K562 (cell line): ENCODE measurements around the gene UIMC1. TPM values are rescaled to one million over a fixed set of nuclear protein-coding genes. Genes with fewer than 3 reads are reported as not detected.

Source experiments
- ATAC-seq: fragments of 200-7000 bp; cut with Tn5 transposase; 3 replicates; pipeline ENCODE4 v1.9.1; 2020; ENCODE audit warnings: moderate library complexity
- BruUV-seq: library from RNA; stranded (reverse); fragments of 400-500 nt; replicated peaks from 2 replicates; lab custom pipeline; 2021; lab: Mats Ljungman, UMichigan
- CTCF ChIA-PET: fragments of 300-600 bp; formaldehyde crosslinking; extraction: SDS; loops from one replicate; lab custom pipeline; 2021; ENCODE audit warnings: low intra/inter-chr PET ratio; lab: Yijun Ruan, JAX
- POLR2A ChIA-PET: fragments of 300-600, 350-650 bp; sonication (Branson Sonifier 250); formaldehyde crosslinking; extraction: SDS; loops from one replicate; lab custom pipeline; 2021; ENCODE audit warnings: antibody characterized with exemption, inconsistent platforms; lab: Yijun Ruan, JAX
- DNase-seq, 4 experiments: peaks; one replicate each; pipeline versions ENCODE4 v3.0.0 to v3.0.0-alpha.2; 2011 to 2018; ENCODE audit warnings: low spot score in 3 of 4, mixed read lengths in 3 of 4; ENCODE audit errors: extremely low read depth in 1 of 4
- FAIRE-seq: peaks from 2 replicates; lab custom pipeline; 2011; peaks lifted over from hg19 to GRCh38; lab: Jason Lieb, UNC
- H2AFZ ChIP-seq: 2 replicates; pipeline ENCODE4 v1.6.0; 2011; ENCODE audit warnings: low read depth, low read length, control low read depth, inconsistent platforms
- H3K27ac ChIP-seq: fragments of 200-600 bp; 3 replicates; pipeline ENCODE4 v1.8.0; 2011; ENCODE audit warnings: low read depth, mild to moderate bottlenecking, control low read depth, inconsistent platforms, low read length, moderate library complexity, mixed read lengths; ENCODE audit errors: extremely low read depth
- H3K27me3 ChIP-seq, 2 experiments: fragments of 300-600 bp in 1 of 2; 2 replicates in 1 of 2; 3 replicates in 1 of 2; pipeline versions ENCODE4 v1.6.0 to v1.8.0; 2011; ENCODE audit warnings: inconsistent platforms in 2 of 2, low read length in 2 of 2, mild to moderate bottlenecking in 1 of 2, mixed read lengths in 1 of 2, moderate library complexity in 1 of 2; ENCODE audit not compliant: control insufficient read depth in 2 of 2, insufficient read depth in 2 of 2
- H3K36me3 ChIP-seq: fragments of 300-600 bp; 3 replicates; pipeline ENCODE4 v1.8.0; 2011; ENCODE audit warnings: mild to moderate bottlenecking, low read length, inconsistent platforms; ENCODE audit not compliant: control insufficient read depth, insufficient read depth
- H3K4me1 ChIP-seq, 2 experiments: fragments of 200-600 bp in 1 of 2; replicated peaks in 1 of 2; 2 replicates in 1 of 2; 3 replicates in 1 of 2; pipeline versions ENCODE4 v1.5.1 to v1.8.0; 2011; ENCODE audit warnings: inconsistent platforms in 2 of 2, low read length in 2 of 2, mild to moderate bottlenecking in 1 of 2, mixed read lengths in 1 of 2, moderate library complexity in 1 of 2; ENCODE audit not compliant: control insufficient read depth in 2 of 2, insufficient read depth in 2 of 2
- H3K4me2 ChIP-seq: 2 replicates; pipeline ENCODE4 v1.6.1; 2011; ENCODE audit warnings: low read length, control low read depth, inconsistent platforms, mixed read lengths; ENCODE audit not compliant: insufficient read depth
- H3K4me3 ChIP-seq: fragments of 200-600 bp; sonication (generic), shearing (Covaris generic); 2 replicates; pipeline ENCODE4 v1.5.1; 2016; ENCODE audit warnings: control low read depth, inconsistent platforms
- H3K79me2 ChIP-seq: fragments of 200-600 bp; 3 replicates; pipeline ENCODE4 v1.8.0; 2011; ENCODE audit warnings: low read length, inconsistent platforms; ENCODE audit not compliant: control insufficient read depth, insufficient read depth
- H3K9ac ChIP-seq, 2 experiments: 2 replicates each; pipeline versions ENCODE4 v1.6.0 to v1.6.1; 2011; ENCODE audit warnings: low read depth in 2 of 2, low read length in 2 of 2, control low read depth in 1 of 2, inconsistent platforms in 1 of 2, mild to moderate bottlenecking in 1 of 2, mixed read lengths in 1 of 2; ENCODE audit not compliant: insufficient read depth in 1 of 2
- H3K9me1 ChIP-seq: one replicate; pipeline ENCODE4 v1.6.0; 2011; ENCODE audit warnings: inconsistent platforms, mild to moderate bottlenecking, low read length, moderate library complexity; ENCODE audit not compliant: control insufficient read depth, insufficient read depth
- H3K9me3 ChIP-seq: replicated peaks from 2 replicates; pipeline ENCODE4 v1.5.1; 2011; ENCODE audit warnings: low read depth, low read length, inconsistent platforms; ENCODE audit not compliant: control insufficient read depth, insufficient read depth
- H4K20me1 ChIP-seq: replicated peaks from 2 replicates; pipeline ENCODE4 v1.6.1; 2011; ENCODE audit warnings: low read length, inconsistent platforms, mixed read lengths; ENCODE audit not compliant: control insufficient read depth, insufficient read depth
- DPF2 ChIP-seq: fragments of 450-650 bp; IDR thresholded peaks from 2 replicates; pipeline ENCODE4 v1.6.1; 2016
- HNRNPLL ChIP-seq: fragments of 200-400 bp; formaldehyde crosslinking; IDR thresholded peaks from 2 replicates; pipeline ENCODE4 v1.6.1; 2017; ENCODE audit warnings: low read length, low read depth, mild to moderate bottlenecking; ENCODE audit not compliant: poor library complexity, severe bottlenecking
- MAFG ChIP-seq: fragments of 450-650 bp; conservative IDR thresholded peaks from 2 replicates; pipeline ENCODE4 v1.6.1; 2016; ENCODE audit warnings: missing genetic modification characterization, missing compliant biosample characterization
- MTA2 ChIP-seq: fragments of 450-650 bp; IDR thresholded peaks from 2 replicates; pipeline ENCODE4 v1.6.1; 2016; ENCODE audit warnings: low read depth
- TAL1 ChIP-seq: fragments of 450-650 bp; IDR thresholded peaks from 2 replicates; pipeline ENCODE4 v1.6.1; 2016; ENCODE audit warnings: mild to moderate bottlenecking
- TSC22D4 ChIP-seq: fragments of 450-650 bp; IDR thresholded peaks from 2 replicates; pipeline ENCODE4 v1.6.1; 2016; ENCODE audit warnings: missing genetic modification characterization, missing biosample characterization, control low read depth
- YBX1 ChIP-seq: fragments of 450-650 bp; IDR thresholded peaks from 2 replicates; pipeline ENCODE4 v1.7.1; 2016; ENCODE audit warnings: mild to moderate bottlenecking
- WGBS: fragments of 100-300 bp; shearing (Covaris generic); methylation state at CpG from one replicate; pipeline ENCODE4 v1.1.6; 2016; ENCODE audit warnings: low coverage, mixed read lengths; ENCODE audit not compliant: insufficient coverage; ENCODE audit errors: missing lambda C conversion rate; 5-methylcytosine and 5-hydroxymethylcytosine counted together
- in situ Hi-C: fragments of 300-500 bp; cut with MboI; formaldehyde crosslinking; loops from 4 replicates; pipeline ENCODE4 v1.15.0; 2018; ENCODE audit warnings: inconsistent platforms, mixed read lengths
- intact Hi-C: fragments of 100-400 bp; cut with micrococcal nuclease; formaldehyde crosslinking; loops from 2 replicates; pipeline ENCODE4 v1.14.2; 2022
- polyA plus RNA-seq, 8 experiments: library from polyadenylated mRNA; depleted of rRNA in 4 of 8; stranded (reverse) in 5 of 8; unstranded in 3 of 8; fragments of >200 nt; fragmentation: Nextera tagmentation in 2 of 8; fragmentation: Illumina TruSeq in 1 of 8; extraction: Ambion mirVana in 2 of 8; extraction: Trizol in 1 of 8; gene quantifications; 2 replicates each; pipeline versions ENCODE4 v1.2.1 to v1.2.3, GENCODE V29; 2011 to 2014; ENCODE audit warnings: inconsistent platforms in 1 of 8, missing spikeins in 1 of 8
- total RNA-seq, 7 experiments: library from RNA; depleted of rRNA in 6 of 7; stranded (reverse); fragments of >200 nt in 6 of 7; fragmentation: Illumina TruSeq in 2 of 7; extraction: Trizol in 2 of 7; gene quantifications; 2 replicates each; pipeline versions ENCODE4 v1.2.1 to v1.2.3, GENCODE V29; 2011 to 2021; ENCODE audit warnings: low replicate concordance in 1 of 7
- TF ChIP-seq, protein P1 (sequence below): sonication (generic); IDR thresholded peaks from 2 replicates; pipeline ENCODE4 v1.6.1; 2016

The UIMC1 gene
- total and polyA plus RNA-seq, 9 of the 15 experiments (the other 6 are each of a cell fraction or from before 2014, with no cell fraction given), result 14.9 to 51.7 (median 36.8) TPM

DNA sequence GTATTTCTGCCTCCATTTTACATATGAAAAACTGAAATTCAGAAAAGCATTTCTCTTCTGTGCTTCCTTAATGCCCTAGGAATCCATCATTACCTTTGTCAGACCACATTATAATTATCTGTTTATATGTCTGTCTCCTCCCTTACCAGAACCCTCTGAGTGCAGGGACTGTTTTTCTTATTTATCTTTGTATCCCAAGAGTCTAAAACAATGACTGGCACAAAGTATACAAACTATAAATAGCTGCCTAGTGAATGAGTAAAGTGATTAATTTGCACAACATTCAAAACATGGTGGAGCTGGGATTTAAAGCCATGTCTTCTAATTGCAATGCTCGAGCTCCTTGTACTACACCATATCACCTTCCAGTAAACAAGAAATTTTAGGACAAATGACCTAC lies 58.1 kb downstream of the UIMC1 start:
- Histone ChIP-seq H3K27me3 (no peaks in the 10 kb centered on the region), H3K9ac (no peak overlapping the region), H3K79me2 (no peaks in the 10 kb centered on the region), H3K36me3 (peaks cover 82% of the 10 kb centered on the region), H3K4me1 (no peaks in the 10 kb centered on the region), H3K27ac (no peak overlapping the region), H3K4me2 (no peak overlapping the region), H3K9me1 (no peaks in the 10 kb centered on the region), H3K4me3 (no peak overlapping the region)
- BruUV-seq, result no TSS peak
- FAIRE-seq (no peak), ATAC-seq (no peak)
- intact Hi-C loops (no loop called here), in situ Hi-C loops (no loop called here)
- WGBS, result 83% methylated on average over 1 of the region's 1 CpG
- POLR2A ChIA-PET, result no interaction called here
- TF ChIP-seq YBX1, result no peak
- TF ChIP-seq MAFG (tag), result 0 out of 2 replicates have a peak, but pooled peaks have one; percentile 17
- TF ChIP-seq DPF2, result no peak
- TF ChIP-seq, all 486 proteins: peak for 1
- CTCF ChIA-PET, result no interaction called here
- Histone ChIP-seq H3K9me3 (no peaks in the 10 kb centered on the region), H2AFZ (no peak overlapping the region), H4K20me1 (no peaks in the 10 kb centered on the region; the same call in 1 of the 2 replicates)
- no peak for DNase-seq

- WGBS, result 81% methylated on average over 2 of the region's 2 CpGs
- Histone ChIP-seq H3K9me3 (no peaks in the 10 kb centered on the region), H3K9me1 (no peaks in the 10 kb centered on the region), H3K36me3 (peaks cover 83% of the 10 kb centered on the region), H3K79me2 (no peaks in the 10 kb centered on the region), H3K9ac (no peak overlapping the region), H4K20me1 (no peaks in the 10 kb centered on the region; the same call in 1 of the 2 replicates), H2AFZ (no peak overlapping the region), H3K4me3 (no peak overlapping the region), H3K4me2 (no peak overlapping the region), H3K27me3 (no peaks in the 10 kb centered on the region), H3K27ac (no peak overlapping the region), H3K4me1 (no peaks in the 10 kb centered on the region)
- ChIA-PET POLR2A (interaction anchor here (0.6 to 0.7 kb wide), 3 partner anchors 47 to 669 kb away, joined by 3 to 4 read pairs (median 3); no protein-coding TSS in a partner anchor), CTCF (no interaction called here)
- intact Hi-C loops (no loop called here), in situ Hi-C loops (no loop called here)
- BruUV-seq, result no TSS peak
- FAIRE-seq, result no peak
- ATAC-seq, result no peak
- TF ChIP-seq, protein P1, sequence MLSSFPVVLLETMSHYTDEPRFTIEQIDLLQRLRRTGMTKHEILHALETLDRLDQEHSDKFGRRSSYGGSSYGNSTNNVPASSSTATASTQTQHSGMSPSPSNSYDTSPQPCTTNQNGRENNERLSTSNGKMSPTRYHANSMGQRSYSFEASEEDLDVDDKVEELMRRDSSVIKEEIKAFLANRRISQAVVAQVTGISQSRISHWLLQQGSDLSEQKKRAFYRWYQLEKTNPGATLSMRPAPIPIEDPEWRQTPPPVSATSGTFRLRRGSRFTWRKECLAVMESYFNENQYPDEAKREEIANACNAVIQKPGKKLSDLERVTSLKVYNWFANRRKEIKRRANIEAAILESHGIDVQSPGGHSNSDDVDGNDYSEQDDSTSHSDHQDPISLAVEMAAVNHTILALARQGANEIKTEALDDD, result no peak
- no peak for TF ChIP-seq TSC22D4
- no peak for TF ChIP-seq HNRNPLL
- TF ChIP-seq TAL1, result no peak
- no peak for TF ChIP-seq MTA2
- no peak for DNase-seq
These were observed 58.7 kb downstream of the UIMC1 start for GRCh38 chr5:176947847-176948246.
